Measurements from ENCODE around the gene GRHL3.
A peak's percentile ranks its signal among the peaks of the same experiment; 100 is the strongest.
"Not testable (repeated sequence)": the region's sequence is repeated elsewhere in the genome, so short reads cannot be mapped to it uniquely, and the experiment has no call there.

Gene GRHL3

GRCh38 chr1:24319312-24319863, at the start of gene GRHL3:
Gene GRHL3, plus strand, starts transcription at chr1:24319357. Its CDS starts 195 bp downstream, at chr1:24319552.
- Mint-ChIP-seq H3K9me3 (ENCODE audit: low read depth) (no peaks in the 10 kb centered on the region), H3K4me1 (ENCODE audit: low read depth) (peaks cover 43% of the 10 kb centered on the region), H3K27ac (no peak within 1 kb of the TSS), H3K4me3 (peak within 1 kb of the TSS; percentile 70), H3K36me3 (no peaks in the 10 kb centered on the region), H3K27me3 (peaks cover 40% of the 10 kb centered on the region)

GRCh38 chr1:24274203-24275103, 44.7 kb upstream of the GRHL3 start:
- not testable (repeated sequence) for H3K27ac Mint-ChIP-seq; H3K4me3 Mint-ChIP-seq; H3K36me3 Mint-ChIP-seq; H3K9me3 Mint-ChIP-seq (ENCODE audit: low read depth); H3K4me1 Mint-ChIP-seq (ENCODE audit: low read depth)
- H3K27me3 Mint-ChIP-seq = peaks cover 26% of the 10 kb centered on the region

DNA sequence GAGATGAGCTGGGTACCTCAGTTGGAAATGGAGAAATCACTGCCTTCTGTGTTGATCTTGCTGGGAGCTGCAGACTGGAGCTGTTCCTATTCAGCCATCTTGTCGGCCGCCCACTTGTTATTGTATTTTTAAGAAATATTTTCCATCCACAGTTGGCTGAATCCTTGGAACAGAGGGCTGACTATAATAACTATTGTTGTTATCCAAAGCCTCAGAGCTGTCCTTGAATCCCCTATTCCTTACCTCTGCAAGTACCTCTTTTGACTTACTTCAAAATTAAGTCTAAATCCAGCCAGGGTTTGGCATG, 44.1 kb upstream of the GRHL3 start:
- no peak overlapping the region for H3K4me3 Mint-ChIP-seq
- peaks cover 5% of the 10 kb centered on the region for H3K4me1 Mint-ChIP-seq (ENCODE audit: low read depth)
- peaks cover 21% of the 10 kb centered on the region for H3K27me3 Mint-ChIP-seq
- H3K36me3 Mint-ChIP-seq = no peaks in the 10 kb centered on the region
- H3K27ac Mint-ChIP-seq = no peak overlapping the region
- no peaks in the 10 kb centered on the region for H3K9me3 Mint-ChIP-seq (ENCODE audit: low read depth)

DNA sequence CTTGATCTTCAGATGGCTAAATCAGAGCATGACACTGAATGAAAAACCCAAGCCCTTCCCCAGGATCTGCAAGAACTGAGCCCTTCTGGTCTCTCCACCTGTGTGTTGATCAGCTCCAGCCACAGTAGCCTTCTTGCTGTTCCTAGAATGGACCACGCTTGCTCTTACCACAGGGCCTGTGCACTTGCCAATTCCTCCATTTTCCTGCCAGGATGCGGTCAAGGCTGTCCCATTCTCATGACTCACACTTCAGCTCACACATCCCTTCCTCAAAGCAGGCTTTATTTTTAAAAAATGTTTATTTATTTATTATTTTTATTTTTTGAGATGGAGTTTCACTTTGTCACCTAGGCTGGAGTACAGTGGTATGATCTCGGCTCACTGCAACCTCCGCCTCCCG, 43.6 kb upstream of the GRHL3 start:
- Mint-ChIP-seq H3K4me1 (ENCODE audit: low read depth) (peaks cover 5% of the 10 kb centered on the region), H3K4me3 (no peak overlapping the region), H3K27me3 (peaks cover 18% of the 10 kb centered on the region), H3K36me3 (no peaks in the 10 kb centered on the region), H3K27ac (no peak overlapping the region), H3K9me3 (ENCODE audit: low read depth) (no peaks in the 10 kb centered on the region)

DNA sequence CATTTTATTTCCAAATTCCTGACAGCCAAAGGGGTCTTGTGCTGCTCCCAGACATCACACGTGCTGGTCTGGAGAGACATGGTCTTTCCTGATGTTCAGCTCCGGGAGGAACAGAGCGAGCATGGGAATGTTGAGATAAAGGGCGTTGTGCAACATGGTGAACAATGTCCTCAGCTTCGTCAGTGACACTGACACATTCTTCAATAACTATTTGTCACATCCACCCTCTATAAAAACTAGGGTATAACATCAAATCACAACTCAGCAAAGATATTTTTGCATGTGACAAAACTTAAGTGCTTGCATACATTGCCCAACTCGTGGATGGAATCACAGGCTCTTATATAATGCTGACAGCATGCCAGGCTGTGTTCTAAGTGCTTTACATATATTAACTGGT, 42.4 kb upstream of the GRHL3 start:
- H3K27me3 Mint-ChIP-seq = peaks cover 14% of the 10 kb centered on the region
- H3K4me3 Mint-ChIP-seq = no peak overlapping the region
- H3K36me3 Mint-ChIP-seq = no peaks in the 10 kb centered on the region
- no peak overlapping the region for H3K27ac Mint-ChIP-seq
- H3K4me1 Mint-ChIP-seq (ENCODE audit: low read depth) = peaks cover 5% of the 10 kb centered on the region
- H3K9me3 Mint-ChIP-seq (ENCODE audit: low read depth) = no peaks in the 10 kb centered on the region

GRCh38 chr1:24277420-24278169, 41.6 kb upstream of the GRHL3 start:
- Mint-ChIP-seq H3K36me3 (no peaks in the 10 kb centered on the region), H3K27ac (no peak overlapping the region), H3K4me3 (no peak overlapping the region), H3K4me1 (ENCODE audit: low read depth) (peaks cover 5% of the 10 kb centered on the region), H3K9me3 (ENCODE audit: low read depth) (no peaks in the 10 kb centered on the region), H3K27me3 (peaks cover 11% of the 10 kb centered on the region)

DNA sequence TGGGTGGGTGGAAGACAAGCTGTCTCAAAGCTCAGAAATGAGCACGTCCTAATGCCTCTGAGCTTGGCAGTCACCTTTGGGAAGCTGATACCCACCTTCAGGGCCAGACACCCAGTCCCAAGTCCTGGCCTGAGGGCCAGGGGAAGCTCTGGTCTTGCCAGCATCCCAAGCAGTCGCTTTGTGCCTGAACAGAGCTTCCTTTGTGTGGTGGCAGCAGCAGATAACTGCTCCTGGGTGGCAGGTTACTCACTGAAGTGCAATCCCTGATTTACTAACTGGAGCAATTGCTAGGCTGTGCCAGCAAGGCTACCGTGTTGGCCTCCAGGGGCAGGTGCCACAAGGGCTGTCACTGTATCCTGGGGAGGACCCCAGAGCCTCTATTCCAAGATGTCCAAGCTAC, 40.4 kb upstream of the GRHL3 start:
- Mint-ChIP-seq H3K4me3 (no peak overlapping the region), H3K27ac (no peak overlapping the region), H3K36me3 (no peaks in the 10 kb centered on the region), H3K9me3 (ENCODE audit: low read depth) (no peaks in the 10 kb centered on the region), H3K27me3 (peaks cover 5% of the 10 kb centered on the region), H3K4me1 (ENCODE audit: low read depth) (peaks cover 5% of the 10 kb centered on the region)

DNA sequence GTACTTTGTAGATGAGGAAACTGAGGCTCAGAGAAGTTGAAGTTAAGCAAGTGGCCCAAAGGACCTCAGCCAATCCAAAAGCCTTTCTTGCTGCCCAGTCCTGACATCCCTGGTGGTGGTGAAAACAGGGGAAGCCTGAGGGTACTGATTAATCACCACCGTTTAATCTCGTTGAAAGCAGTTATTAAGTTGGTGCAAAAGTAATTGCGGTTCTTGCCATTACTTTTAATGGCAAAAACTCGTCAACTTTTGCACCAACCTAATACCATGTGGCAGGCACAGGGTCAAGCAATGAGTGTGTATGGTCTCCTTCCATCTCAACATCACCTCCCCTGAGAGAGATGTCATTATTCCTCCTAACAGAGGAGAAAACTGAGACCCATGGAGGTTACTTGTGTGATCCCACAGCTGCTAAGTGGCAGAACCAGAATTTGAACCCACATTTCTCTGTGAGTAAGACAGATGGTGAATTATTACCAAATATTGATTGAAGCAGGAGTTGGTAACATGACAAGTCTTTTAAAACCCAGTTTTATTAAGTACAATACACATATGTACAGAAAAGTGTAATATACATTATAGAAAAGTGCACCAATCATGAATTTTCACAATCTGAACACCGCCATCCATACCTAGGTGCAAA, 39.4 kb upstream of the GRHL3 start:
- Mint-ChIP-seq H3K9me3 (ENCODE audit: low read depth) (no peaks in the 10 kb centered on the region), H3K27ac (no peak overlapping the region), H3K27me3 (peaks cover 1% of the 10 kb centered on the region), H3K4me3 (no peak overlapping the region), H3K4me1 (ENCODE audit: low read depth) (peaks cover 5% of the 10 kb centered on the region), H3K36me3 (no peaks in the 10 kb centered on the region)

GRCh38 chr1:24281591-24281990, 37.6 kb upstream of the GRHL3 start:
- H3K36me3 Mint-ChIP-seq = no peaks in the 10 kb centered on the region
- H3K9me3 Mint-ChIP-seq (ENCODE audit: low read depth) = no peaks in the 10 kb centered on the region
- no peak overlapping the region for H3K27ac Mint-ChIP-seq
- no peak overlapping the region for H3K4me3 Mint-ChIP-seq
- H3K4me1 Mint-ChIP-seq (ENCODE audit: low read depth) = peaks cover 5% of the 10 kb centered on the region
- H3K27me3 Mint-ChIP-seq = no peaks in the 10 kb centered on the region

DNA sequence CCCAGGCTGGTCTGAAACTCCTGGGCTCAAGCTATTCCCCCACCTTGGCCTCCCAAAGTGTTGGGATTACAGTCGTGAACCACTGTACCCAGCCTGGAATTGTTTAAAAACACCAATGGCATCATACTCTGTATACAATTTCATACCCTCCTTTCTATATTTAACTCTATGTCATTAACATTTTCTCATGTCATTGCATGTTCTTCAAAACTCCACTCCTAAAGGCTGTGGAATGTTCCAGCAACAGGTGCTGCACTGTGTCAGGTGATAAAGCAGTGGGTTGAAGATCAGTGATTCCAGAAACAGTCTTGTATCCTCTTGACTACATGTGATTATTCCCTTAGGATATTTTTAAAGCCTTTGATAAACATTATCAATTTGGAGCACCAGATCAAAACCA, 36.7 kb upstream of the GRHL3 start:
- Mint-ChIP-seq H3K4me3 (no peak overlapping the region), H3K4me1 (ENCODE audit: low read depth) (peaks cover 3% of the 10 kb centered on the region), H3K36me3 (no peaks in the 10 kb centered on the region), H3K9me3 (ENCODE audit: low read depth) (no peaks in the 10 kb centered on the region), H3K27ac (no peak overlapping the region), H3K27me3 (no peaks in the 10 kb centered on the region)

- Mint-ChIP-seq H3K9me3 (ENCODE audit: low read depth) (no peaks in the 10 kb centered on the region), H3K36me3 (no peaks in the 10 kb centered on the region), H3K27me3 (no peaks in the 10 kb centered on the region), H3K27ac (no peak overlapping the region), H3K4me1 (ENCODE audit: low read depth) (no peaks in the 10 kb centered on the region), H3K4me3 (no peak overlapping the region)
These were observed 35.6 kb upstream of the GRHL3 start for GRCh38 chr1:24283326-24284155.

DNA sequence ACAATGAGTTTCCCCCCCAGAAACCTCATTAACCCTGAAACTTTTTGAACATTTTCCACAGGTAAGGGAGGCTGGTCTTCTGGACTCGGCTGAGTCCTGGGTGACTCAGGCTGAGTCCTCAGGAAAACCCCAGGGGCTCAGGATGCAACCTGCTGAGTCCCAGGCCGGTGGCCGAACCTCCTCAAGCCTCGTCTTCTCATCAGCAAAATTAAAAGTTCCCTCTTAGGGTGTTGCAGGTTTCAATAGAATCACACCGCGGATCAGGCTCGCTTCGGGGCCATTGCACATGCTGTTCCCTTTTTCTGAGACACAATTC, 35.0 kb upstream of the GRHL3 start:
- Mint-ChIP-seq H3K4me3 (no peak overlapping the region), H3K36me3 (no peaks in the 10 kb centered on the region), H3K4me1 (ENCODE audit: low read depth) (no peaks in the 10 kb centered on the region), H3K27me3 (no peaks in the 10 kb centered on the region), H3K27ac (no peak overlapping the region), H3K9me3 (ENCODE audit: low read depth) (no peaks in the 10 kb centered on the region)

DNA sequence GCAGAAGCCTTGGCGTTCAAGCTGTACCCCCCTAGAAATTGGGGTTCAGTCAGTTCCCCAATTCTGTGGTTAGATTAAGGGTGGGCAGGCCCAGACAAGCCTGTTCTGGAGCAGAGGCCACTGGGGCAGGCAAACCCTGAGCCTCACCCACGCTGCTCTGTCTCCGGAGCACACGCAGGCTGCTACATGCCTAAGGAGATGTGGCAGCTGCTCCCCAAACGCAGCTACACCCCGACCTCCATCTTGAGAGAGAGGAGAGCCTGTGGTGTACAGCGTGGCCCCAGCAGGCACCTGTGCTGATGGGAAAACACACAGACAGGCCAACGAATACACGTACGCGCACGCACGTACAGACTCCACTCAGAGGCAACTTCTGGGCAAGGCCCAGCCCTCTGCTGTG, 33.9 kb upstream of the GRHL3 start:
- Mint-ChIP-seq H3K27ac (no peak overlapping the region), H3K27me3 (no peaks in the 10 kb centered on the region), H3K9me3 (ENCODE audit: low read depth) (no peaks in the 10 kb centered on the region), H3K36me3 (no peaks in the 10 kb centered on the region), H3K4me1 (ENCODE audit: low read depth) (no peaks in the 10 kb centered on the region), H3K4me3 (no peak overlapping the region)

- no peak overlapping the region for H3K4me3 Mint-ChIP-seq
- no peaks in the 10 kb centered on the region for H3K27me3 Mint-ChIP-seq
- no peaks in the 10 kb centered on the region for H3K9me3 Mint-ChIP-seq (ENCODE audit: low read depth)
- no peaks in the 10 kb centered on the region for H3K4me1 Mint-ChIP-seq (ENCODE audit: low read depth)
- no peaks in the 10 kb centered on the region for H3K36me3 Mint-ChIP-seq
- no peak overlapping the region for H3K27ac Mint-ChIP-seq
These were observed 32.7 kb upstream of the GRHL3 start for GRCh38 chr1:24286246-24287010.

All from activated naive CD8-positive, alpha-beta T cell (primary cell).